ENCODE measurements around the gene TTYH2. TPM values are rescaled to one million over a fixed set of nuclear protein-coding genes. Genes with fewer than 3 reads are reported as not detected.

Gene TTYH2
- total RNA-seq, 2 experiments from 2014 or later, result 3.1 to 3.8 TPM

DNA sequence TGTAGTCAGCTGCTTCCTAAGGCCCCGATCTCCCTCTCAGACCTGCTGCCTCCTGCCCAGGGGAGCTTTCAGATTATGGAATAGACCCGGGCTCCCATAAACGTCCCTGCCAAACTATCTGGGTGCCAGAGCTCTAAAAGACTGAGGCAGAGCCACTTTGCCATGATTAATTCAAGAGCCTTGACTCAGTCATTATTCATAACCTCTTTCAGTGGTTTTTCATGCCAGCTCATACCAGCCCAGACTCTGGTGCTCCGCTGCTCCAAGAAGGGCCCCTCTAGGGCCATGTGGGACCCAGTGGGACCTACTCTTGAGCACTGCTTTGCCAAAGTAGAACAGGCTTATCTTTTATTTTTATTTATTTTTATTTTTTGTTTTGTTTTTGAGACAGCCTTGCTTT, 84.6 kb downstream of the TTYH2 start:
- CTCF ChIA-PET (ENCODE audit: unreplicated experiment), result no interaction called here
- Histone ChIP-seq H3K36me3 (ENCODE audit: insufficient read depth, low read length) (no peaks in the 10 kb centered on the region), H3K9me3 (ENCODE audit: low read length) (no peaks in the 10 kb centered on the region), H3K4me1 (ENCODE audit: insufficient read depth, low read length, poor library complexity, severe bottlenecking) (no peaks in the 10 kb centered on the region), H3K4me3 (ENCODE audit: low read depth, low read length, poor library complexity, severe bottlenecking) (no peak overlapping the region), H3K9me2 (ENCODE audit: insufficient read depth, low read length) (no peaks in the 10 kb centered on the region), H3K4me2 (ENCODE audit: low read length) (no peak overlapping the region), H4K20me1 (ENCODE audit: insufficient read depth, low read length) (no peaks in the 10 kb centered on the region), H2AFZ (ENCODE audit: low read length) (no peak overlapping the region), H3K79me2 (ENCODE audit: insufficient read depth, low read depth, low read length) (no peaks in the 10 kb centered on the region), H3K27ac (ENCODE audit: low read depth, low read length, poor library complexity, severe bottlenecking) (no peak overlapping the region)
- no peak for DNase-seq (ENCODE audit: low spot score)
- intact Hi-C loops (cut with micrococcal nuclease; ENCODE audit: unreplicated experiment), result no loop called here
- TF ChIP-seq, protein P1, sequence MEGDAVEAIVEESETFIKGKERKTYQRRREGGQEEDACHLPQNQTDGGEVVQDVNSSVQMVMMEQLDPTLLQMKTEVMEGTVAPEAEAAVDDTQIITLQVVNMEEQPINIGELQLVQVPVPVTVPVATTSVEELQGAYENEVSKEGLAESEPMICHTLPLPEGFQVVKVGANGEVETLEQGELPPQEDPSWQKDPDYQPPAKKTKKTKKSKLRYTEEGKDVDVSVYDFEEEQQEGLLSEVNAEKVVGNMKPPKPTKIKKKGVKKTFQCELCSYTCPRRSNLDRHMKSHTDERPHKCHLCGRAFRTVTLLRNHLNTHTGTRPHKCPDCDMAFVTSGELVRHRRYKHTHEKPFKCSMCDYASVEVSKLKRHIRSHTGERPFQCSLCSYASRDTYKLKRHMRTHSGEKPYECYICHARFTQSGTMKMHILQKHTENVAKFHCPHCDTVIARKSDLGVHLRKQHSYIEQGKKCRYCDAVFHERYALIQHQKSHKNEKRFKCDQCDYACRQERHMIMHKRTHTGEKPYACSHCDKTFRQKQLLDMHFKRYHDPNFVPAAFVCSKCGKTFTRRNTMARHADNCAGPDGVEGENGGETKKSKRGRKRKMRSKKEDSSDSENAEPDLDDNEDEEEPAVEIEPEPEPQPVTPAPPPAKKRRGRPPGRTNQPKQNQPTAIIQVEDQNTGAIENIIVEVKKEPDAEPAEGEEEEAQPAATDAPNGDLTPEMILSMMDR (conservative IDR thresholded peaks at IDR 0.05; ENCODE audit: low read length), result no peak
- TF ChIP-seq EZH2phosphoT487 (IDR thresholded peaks at IDR 0.05; ENCODE audit: borderline replicate concordance, low read depth, low read length), result no peak
- POLR2A ChIA-PET, result no interaction called here
- BruUV-seq (replicated peaks), result no TSS peak

DNA sequence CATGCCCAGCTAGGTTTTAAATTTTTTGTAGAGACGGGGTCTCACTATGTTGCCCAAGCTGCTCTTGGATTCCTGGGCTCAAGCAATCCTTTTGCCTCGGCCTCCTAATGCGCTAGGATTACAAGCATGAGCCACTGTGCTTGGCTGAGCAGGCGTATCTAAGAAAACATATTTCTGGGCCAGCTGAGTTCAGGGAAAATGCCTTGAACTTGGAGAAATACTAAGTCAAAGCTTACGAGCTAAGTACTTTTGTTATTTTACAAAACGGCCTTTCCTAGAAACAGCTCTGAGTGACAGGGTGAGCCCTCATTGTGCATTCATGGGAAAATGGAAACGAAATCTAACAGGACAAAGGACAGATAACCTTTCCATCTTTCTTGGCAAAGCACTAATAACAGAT, 85.4 kb downstream of the TTYH2 start:
- no peaks in the 10 kb centered on the region for H3K9me2 ChIP-seq (ENCODE audit: insufficient read depth, low read length)
- H3K4me1 ChIP-seq (ENCODE audit: insufficient read depth, low read length, poor library complexity, severe bottlenecking), result no peaks in the 10 kb centered on the region
- no peak overlapping the region for H3K4me2 ChIP-seq (ENCODE audit: low read length)
- no peaks in the 10 kb centered on the region for H3K36me3 ChIP-seq (ENCODE audit: insufficient read depth, low read length)
- DNase-seq (ENCODE audit: low spot score), result no peak
- ChIA-PET POLR2A (interaction anchor here (0.5 to 0.8 kb wide), 3 partner anchors 110 to 931 kb away, joined by 3 read pairs; no protein-coding TSS in a partner anchor), CTCF (ENCODE audit: unreplicated experiment) (interaction anchor here (1.0 kb wide), 1 partner anchor 10 kb away, joined by 3 read pairs; no protein-coding TSS in a partner anchor)
- no peak overlapping the region for H3K4me3 ChIP-seq (ENCODE audit: low read depth, low read length, poor library complexity, severe bottlenecking)
- H2AFZ ChIP-seq (ENCODE audit: low read length), result no peak overlapping the region
- H3K9me3 ChIP-seq (ENCODE audit: low read length), result no peaks in the 10 kb centered on the region
- no peak overlapping the region for H3K27ac ChIP-seq (ENCODE audit: low read depth, low read length, poor library complexity, severe bottlenecking)
- no peak for TF ChIP-seq EZH2phosphoT487 (IDR thresholded peaks at IDR 0.05; ENCODE audit: borderline replicate concordance, low read depth, low read length)
- TF ChIP-seq, protein P1 (conservative IDR thresholded peaks at IDR 0.05; ENCODE audit: low read length), result no peak
- H3K79me2 ChIP-seq (ENCODE audit: insufficient read depth, low read depth, low read length), result no peaks in the 10 kb centered on the region
- no peaks in the 10 kb centered on the region for H4K20me1 ChIP-seq (ENCODE audit: insufficient read depth, low read length)
- no TSS peak for BruUV-seq (replicated peaks)
- intact Hi-C loops (cut with micrococcal nuclease; ENCODE audit: unreplicated experiment), result no loop called here

DNA sequence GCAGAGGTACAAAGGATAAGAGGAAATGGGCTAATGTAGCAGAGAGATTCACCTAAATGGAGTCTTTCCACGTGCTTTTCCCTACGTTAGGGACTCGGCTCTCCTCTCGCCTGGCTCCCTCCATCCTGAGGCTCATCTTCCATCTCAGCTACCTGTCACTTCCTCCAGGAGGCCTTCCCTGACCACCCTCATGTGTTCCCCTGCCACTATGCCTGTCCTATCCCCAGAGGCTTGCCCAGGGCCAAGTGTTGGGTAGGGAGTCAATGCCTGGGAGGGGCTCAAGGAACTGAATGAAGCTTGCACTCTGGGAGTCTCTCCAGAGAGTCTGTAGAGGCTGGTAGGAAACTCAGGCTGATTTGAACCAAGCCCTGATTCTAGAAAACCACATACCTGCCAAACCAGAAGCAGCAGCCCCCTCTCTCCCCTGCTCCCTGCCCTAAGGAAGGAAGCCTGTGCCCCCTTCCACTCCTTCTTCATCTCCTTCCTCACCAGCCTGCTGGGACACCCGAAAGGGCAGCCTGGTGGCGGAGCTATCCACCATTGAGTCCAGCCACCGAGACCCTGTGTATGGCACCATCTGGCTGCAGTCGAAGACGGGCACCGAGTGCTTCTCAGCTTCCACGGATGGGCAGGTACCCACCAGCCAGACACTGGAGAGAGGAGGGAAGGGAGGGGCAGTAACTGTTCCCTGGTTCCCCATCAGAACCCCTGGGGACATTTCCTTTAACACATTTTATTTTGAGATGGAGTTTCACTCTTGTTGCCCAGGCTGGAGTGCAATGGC, 86.0 kb downstream of the TTYH2 start:
- DNase-seq (ENCODE audit: low spot score), result no peak
- intact Hi-C loops (cut with micrococcal nuclease; ENCODE audit: unreplicated experiment), result no loop called here
- H2AFZ ChIP-seq (ENCODE audit: low read length), result no peak overlapping the region
- CTCF ChIA-PET (ENCODE audit: unreplicated experiment), result interaction anchor here (1.0 kb wide), 1 partner anchor 9 kb away, joined by 3 read pairs; no protein-coding TSS in a partner anchor
- TF ChIP-seq, protein P1 (conservative IDR thresholded peaks at IDR 0.05; ENCODE audit: low read length), result no peak
- no peak for TF ChIP-seq EZH2phosphoT487 (IDR thresholded peaks at IDR 0.05; ENCODE audit: borderline replicate concordance, low read depth, low read length)
- POLR2A ChIA-PET, result interaction anchor here (0.5 to 0.8 kb wide), 3 partner anchors 109 to 930 kb away, joined by 3 read pairs; no protein-coding TSS in a partner anchor
- no peaks in the 10 kb centered on the region for H3K79me2 ChIP-seq (ENCODE audit: insufficient read depth, low read depth, low read length)
- no TSS peak for BruUV-seq (replicated peaks)
- no peaks in the 10 kb centered on the region for H3K9me2 ChIP-seq (ENCODE audit: insufficient read depth, low read length)
- no peaks in the 10 kb centered on the region for H4K20me1 ChIP-seq (ENCODE audit: insufficient read depth, low read length)
- H3K4me1 ChIP-seq (ENCODE audit: insufficient read depth, low read length, poor library complexity, severe bottlenecking), result no peaks in the 10 kb centered on the region
- H3K27ac ChIP-seq (ENCODE audit: low read depth, low read length, poor library complexity, severe bottlenecking), result no peak overlapping the region
- H3K36me3 ChIP-seq (ENCODE audit: insufficient read depth, low read length), result no peaks in the 10 kb centered on the region
- no peak overlapping the region for H3K4me3 ChIP-seq (ENCODE audit: low read depth, low read length, poor library complexity, severe bottlenecking)
- H3K4me2 ChIP-seq (ENCODE audit: low read length), result no peak overlapping the region
- no peaks in the 10 kb centered on the region for H3K9me3 ChIP-seq (ENCODE audit: low read length)
